H9 (cell line): Measurements from ENCODE around the gene RALGAPB. TPM values are rescaled to one million over a fixed set of nuclear protein-coding genes. Genes with fewer than 3 reads are reported as not detected.

Experiments
- DNase-seq: peaks from one replicate; pipeline ENCODE4 v3.0.0-alpha.2; 2017
- H2AFZ ChIP-seq: one replicate; pipeline ENCODE4 v1.6.1; 2013; ENCODE audit warnings: mild to moderate bottlenecking, low read length, control low read depth, moderate library complexity
- H2AK5ac ChIP-seq: 2 replicates; pipeline ENCODE4 v1.6.1; 2013; ENCODE audit warnings: low read length, control low read depth, mixed read lengths; ENCODE audit not compliant: insufficient read length
- H2BK120ac ChIP-seq: one replicate; pipeline ENCODE4 v1.6.1; 2013; ENCODE audit warnings: low read depth, mild to moderate bottlenecking, low read length, control low read depth, inconsistent platforms; ENCODE audit not compliant: poor library complexity, severe bottlenecking
- H2BK12ac ChIP-seq: 2 replicates; pipeline ENCODE4 v1.6.1; 2013; ENCODE audit warnings: low read length, control low read depth, mixed read lengths, low read depth; ENCODE audit not compliant: insufficient read length
- H2BK15ac ChIP-seq: 2 replicates; pipeline ENCODE4 v1.6.1; 2013; ENCODE audit warnings: low read depth, low read length, control low read depth
- H2BK20ac ChIP-seq: one replicate; pipeline ENCODE4 v1.6.1; 2013; ENCODE audit warnings: low read depth, mild to moderate bottlenecking, low read length, control low read depth, inconsistent platforms; ENCODE audit not compliant: poor library complexity, severe bottlenecking
- H2BK5ac ChIP-seq: 2 replicates; pipeline ENCODE4 v1.6.1; 2013; ENCODE audit warnings: low read length, control low read depth, mixed read lengths; ENCODE audit not compliant: insufficient read length
- H3K14ac ChIP-seq: 2 replicates; pipeline ENCODE4 v1.6.1; 2013; ENCODE audit warnings: low read length, control low read depth; ENCODE audit not compliant: insufficient read depth
- H3K18ac ChIP-seq: 2 replicates; pipeline ENCODE4 v1.6.1; 2013; ENCODE audit warnings: low read depth, mild to moderate bottlenecking, mixed read lengths, low read length, control low read depth; ENCODE audit not compliant: insufficient read length
- H3K23ac ChIP-seq: 2 replicates; pipeline ENCODE4 v1.6.1; 2013; ENCODE audit warnings: low read length, control low read depth, mixed read lengths, low read depth; ENCODE audit not compliant: insufficient read length
- H3K23me2 ChIP-seq: 2 replicates; pipeline ENCODE4 v1.6.1; 2013; ENCODE audit warnings: low read depth, mild to moderate bottlenecking, mixed read lengths, low read length, control low read depth; ENCODE audit not compliant: insufficient read length, poor library complexity, severe bottlenecking
- H3K27ac ChIP-seq: 2 replicates; pipeline ENCODE4 v1.5.1; 2013; ENCODE audit warnings: low read length, control low read depth, mixed read lengths, low read depth; ENCODE audit not compliant: insufficient read length
- H3K27me3 ChIP-seq: 2 replicates; pipeline ENCODE4 v1.6.1; 2013; ENCODE audit warnings: low read length, control low read depth, inconsistent platforms; ENCODE audit not compliant: insufficient read depth
- H3K4ac ChIP-seq: 2 replicates; pipeline ENCODE4 v1.6.1; 2013; ENCODE audit warnings: low read depth, mild to moderate bottlenecking, control low read depth, inconsistent platforms, low read length, moderate library complexity
- H3K4me1 ChIP-seq: 2 replicates; pipeline ENCODE4 v1.6.1; 2013; ENCODE audit warnings: low read length, control low read depth, inconsistent platforms; ENCODE audit not compliant: insufficient read depth
- H3K4me2 ChIP-seq: 2 replicates; pipeline ENCODE4 v1.6.1; 2013; ENCODE audit warnings: low read length, control low read depth, mixed read lengths; ENCODE audit not compliant: insufficient read length, insufficient read depth
- H3K56ac ChIP-seq: 2 replicates; pipeline ENCODE4 v1.6.1; 2013; ENCODE audit warnings: low read depth, mild to moderate bottlenecking, mixed read lengths, low read length, control low read depth; ENCODE audit not compliant: insufficient read length
- H3K79me1 ChIP-seq: 2 replicates; pipeline ENCODE4 v1.6.1; 2013; ENCODE audit warnings: low read depth, mild to moderate bottlenecking, moderate library complexity, low read length, control low read depth, inconsistent platforms; ENCODE audit not compliant: insufficient read depth, poor library complexity, severe bottlenecking
- H3K79me2 ChIP-seq: 2 replicates; pipeline ENCODE4 v1.6.1; 2013; ENCODE audit warnings: low read length, control low read depth, inconsistent platforms; ENCODE audit not compliant: insufficient read depth
- H3K9ac ChIP-seq: 2 replicates; pipeline ENCODE4 v1.6.1; 2013; ENCODE audit warnings: low read length, control low read depth, mixed read lengths; ENCODE audit not compliant: insufficient read length; ENCODE audit errors: extremely low read depth
- H3K9me3 ChIP-seq: one replicate; pipeline ENCODE4 v1.6.1; 2013; ENCODE audit warnings: low read depth, low read length, inconsistent platforms; ENCODE audit not compliant: control insufficient read depth
- H3T11ph ChIP-seq: one replicate; pipeline ENCODE4 v1.6.1; 2013; ENCODE audit warnings: mild to moderate bottlenecking, low read length, control low read depth, inconsistent platforms
- H4K20me1 ChIP-seq: one replicate; pipeline ENCODE4 v1.6.1; 2013; ENCODE audit not compliant: control insufficient read depth, insufficient read length, insufficient read depth
- H4K5ac ChIP-seq: 2 replicates; pipeline ENCODE4 v1.6.1; 2013; ENCODE audit warnings: low read depth, mild to moderate bottlenecking, mixed read lengths, low read length, control low read depth; ENCODE audit not compliant: insufficient read length
- H4K8ac ChIP-seq: replicated peaks from 2 replicates; pipeline ENCODE4 v1.6.1; 2013; ENCODE audit warnings: low read length, control low read depth, mixed read lengths, low read depth; ENCODE audit not compliant: insufficient read length
- H4K91ac ChIP-seq: 2 replicates; pipeline ENCODE4 v1.6.1; 2013; ENCODE audit warnings: low read depth, mild to moderate bottlenecking, moderate library complexity, mixed read lengths, low read length, control low read depth; ENCODE audit not compliant: insufficient read length
- H3K27ac Mint-ChIP-seq, 3 experiments: 2 replicates in 2 of 3; 3 replicates in 1 of 3; pipeline ENCODE4 v1.8.0; 2020 to 2021; ENCODE audit warnings: mixed read lengths in 3 of 3, mild to moderate bottlenecking in 1 of 3, moderate library complexity in 1 of 3
- H3K27me3 Mint-ChIP-seq: 2 replicates; pipeline ENCODE4 v1.8.0; 2021; ENCODE audit warnings: low read depth, mild to moderate bottlenecking, moderate library complexity, mixed read lengths
- H3K36me3 Mint-ChIP-seq, 3 experiments: 2 replicates in 2 of 3; 3 replicates in 1 of 3; pipeline ENCODE4 v1.8.0; 2020 to 2021; ENCODE audit warnings: low read depth in 3 of 3, mixed read lengths in 3 of 3; ENCODE audit not compliant: insufficient read depth in 1 of 3
- H3K4me1 Mint-ChIP-seq, 2 experiments: 2 replicates each; pipeline ENCODE4 v1.8.0; 2020; ENCODE audit warnings: mixed read lengths in 2 of 2
- H3K4me3 Mint-ChIP-seq, 2 experiments: 2 replicates in 1 of 2; 3 replicates in 1 of 2; pipeline ENCODE4 v1.8.0; 2020 to 2021; ENCODE audit warnings: mild to moderate bottlenecking in 2 of 2, mixed read lengths in 2 of 2, moderate library complexity in 1 of 2
- H3K9me3 Mint-ChIP-seq, 2 experiments: 2 replicates in 1 of 2; 3 replicates in 1 of 2; pipeline ENCODE4 v1.8.0; 2020; ENCODE audit warnings: mild to moderate bottlenecking in 2 of 2, mixed read lengths in 2 of 2, moderate library complexity in 1 of 2
- WGBS: extraction: QIAGEN DNeasy Blood & Tissue Kit; methylation state at CpG from one replicate; pipeline ENCODE4 v1.1.7; 2013; ENCODE audit warnings: missing lambda C conversion rate, low lambda C conversion rate, mixed read lengths; ENCODE audit not compliant: insufficient read length; ENCODE audit errors: extremely low coverage; 5-methylcytosine and 5-hydroxymethylcytosine counted together
- total RNA-seq: library from RNA; stranded (reverse); gene quantifications from 2 replicates; pipeline ENCODE4 v1.2.1, GENCODE V29; 2021
- TF ChIP-seq, protein P1 (sequence below): fragments of 200-600 bp; sonication (generic); conservative IDR thresholded peaks from 3 replicates; pipeline ENCODE4 v1.8.0; 2021; ENCODE audit warnings: antibody characterized with exemption, mild to moderate bottlenecking

Gene RALGAPB
- total RNA-seq, 1 experiment from 2014 or later: 28.5 TPM

DNA sequence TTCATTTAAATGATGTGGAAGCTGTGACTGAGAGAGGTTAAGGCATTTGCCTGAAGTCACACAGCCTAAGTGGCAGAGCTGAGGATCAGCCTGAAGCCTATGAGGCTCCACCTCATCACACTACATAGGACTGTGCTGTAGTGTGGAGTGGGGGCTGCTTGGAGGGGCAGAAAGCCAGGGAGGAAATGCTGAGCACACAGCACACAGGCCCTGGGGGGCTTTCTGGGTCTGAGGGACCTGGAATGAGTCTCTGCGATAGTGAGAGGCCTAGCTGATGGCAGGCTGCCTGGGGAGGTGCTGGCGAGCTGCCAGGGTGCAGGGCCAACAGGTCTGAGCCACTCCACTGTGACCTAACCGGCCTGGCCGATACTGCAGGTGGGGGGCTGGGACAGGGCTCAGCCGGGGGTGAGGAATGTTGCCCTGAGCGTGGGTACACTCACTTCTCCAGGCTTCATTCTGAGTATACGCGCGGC is 126.8 kb downstream of the RALGAPB start:
- no peak overlapping the region for H3K14ac ChIP-seq
- H4K5ac ChIP-seq: no peak overlapping the region
- no peak overlapping the region for H3K27ac ChIP-seq
- peaks cover 21% of the 10 kb centered on the region for H3K27me3 Mint-ChIP-seq
- H2BK12ac ChIP-seq: no peak overlapping the region
- no peak for DNase-seq
- H3K4ac ChIP-seq: no peak overlapping the region
- H3K9ac ChIP-seq: no peak overlapping the region
- peaks cover 5 to 10% (median 5%) of the 10 kb centered on the region in 3 experiments; a peak in 6 of 7 replicates for H3K36me3 Mint-ChIP-seq
- H3K4me3 Mint-ChIP-seq: no peak overlapping the region
- H2BK120ac ChIP-seq: no peak overlapping the region
- no peak overlapping the region for H2BK5ac ChIP-seq
- H3K27me3 ChIP-seq: no peaks in the 10 kb centered on the region
- H3K27ac Mint-ChIP-seq: no peak overlapping the region
- H3K9me3 ChIP-seq: no peaks in the 10 kb centered on the region
- no peak overlapping the region for H2BK20ac ChIP-seq
- no peaks in the 10 kb centered on the region for H3K79me1 ChIP-seq
- H3K4me1 ChIP-seq: no peaks in the 10 kb centered on the region; the same call in 1 of the 2 replicates
- H4K91ac ChIP-seq: no peak overlapping the region
- H2AK5ac ChIP-seq: no peak overlapping the region
- no peak overlapping the region for H2BK15ac ChIP-seq
- no CpG with 5 or more reads among the region's 9 CpGs for WGBS
- H3T11ph ChIP-seq: no peak overlapping the region
- peaks cover 20 to 24% of the 10 kb centered on the region in 2 experiments for H3K4me1 Mint-ChIP-seq
- H3K23ac ChIP-seq: no peak overlapping the region
- H4K20me1 ChIP-seq: no peaks in the 10 kb centered on the region
- H4K8ac ChIP-seq: no peak overlapping the region
- no peak overlapping the region for H3K18ac ChIP-seq
- TF ChIP-seq, protein P1, sequence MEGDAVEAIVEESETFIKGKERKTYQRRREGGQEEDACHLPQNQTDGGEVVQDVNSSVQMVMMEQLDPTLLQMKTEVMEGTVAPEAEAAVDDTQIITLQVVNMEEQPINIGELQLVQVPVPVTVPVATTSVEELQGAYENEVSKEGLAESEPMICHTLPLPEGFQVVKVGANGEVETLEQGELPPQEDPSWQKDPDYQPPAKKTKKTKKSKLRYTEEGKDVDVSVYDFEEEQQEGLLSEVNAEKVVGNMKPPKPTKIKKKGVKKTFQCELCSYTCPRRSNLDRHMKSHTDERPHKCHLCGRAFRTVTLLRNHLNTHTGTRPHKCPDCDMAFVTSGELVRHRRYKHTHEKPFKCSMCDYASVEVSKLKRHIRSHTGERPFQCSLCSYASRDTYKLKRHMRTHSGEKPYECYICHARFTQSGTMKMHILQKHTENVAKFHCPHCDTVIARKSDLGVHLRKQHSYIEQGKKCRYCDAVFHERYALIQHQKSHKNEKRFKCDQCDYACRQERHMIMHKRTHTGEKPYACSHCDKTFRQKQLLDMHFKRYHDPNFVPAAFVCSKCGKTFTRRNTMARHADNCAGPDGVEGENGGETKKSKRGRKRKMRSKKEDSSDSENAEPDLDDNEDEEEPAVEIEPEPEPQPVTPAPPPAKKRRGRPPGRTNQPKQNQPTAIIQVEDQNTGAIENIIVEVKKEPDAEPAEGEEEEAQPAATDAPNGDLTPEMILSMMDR: no peak
- no peaks in the 10 kb centered on the region for H3K23me2 ChIP-seq
- no peaks in the 10 kb centered on the region for H3K79me2 ChIP-seq
- peaks cover 10 to 12% of the 10 kb centered on the region in 2 experiments for H3K9me3 Mint-ChIP-seq
- H2AFZ ChIP-seq: no peak overlapping the region
- H3K4me2 ChIP-seq: no peak overlapping the region
- no peak overlapping the region for H3K56ac ChIP-seq
